Ascending aorta (tissue), 2 donors: ENCODE results near the gene TXNRD1. TPM values are rescaled to one million over a fixed set of nuclear protein-coding genes. Genes with fewer than 3 reads are reported as not detected.

Source experiments
- DNase-seq, 2 donors: peaks; one replicate each; pipeline ENCODE4 v3.0.0-alpha.2; 2019; ENCODE audit warnings: low spot score in 2 of 2
- H3K27ac ChIP-seq, 2 donors: fragments of 200-600 bp; sonication (generic); one replicate each; pipeline ENCODE4 v1.5.1; 2016 to 2017; ENCODE audit warnings: mild to moderate bottlenecking in 1 of 2
- H3K27me3 ChIP-seq: fragments of 200-600 bp; sonication (generic); one replicate; pipeline ENCODE4 v1.5.1; 2017
- H3K36me3 ChIP-seq, 2 donors: fragments of 200-600 bp; sonication (generic); one replicate each; pipeline ENCODE4 v1.5.1; 2016
- H3K4me1 ChIP-seq, 2 donors: fragments of 200-600 bp; sonication (generic); one replicate each; pipeline ENCODE4 v1.5.1; 2016 to 2017; ENCODE audit warnings: mild to moderate bottlenecking in 1 of 2
- H3K4me3 ChIP-seq, 2 donors: fragments of 200-600 bp; sonication (generic); one replicate each; pipeline ENCODE4 v1.5.1; 2016 to 2017; ENCODE audit warnings: mild to moderate bottlenecking in 1 of 2
- H3K9me3 ChIP-seq, 2 donors: fragments of 200-600 bp; sonication (generic); one replicate each; pipeline ENCODE4 v1.5.1; 2016
- intact Hi-C: fragments of 100-400 bp; cut with DNase I; formaldehyde crosslinking; loops from one replicate; pipeline ENCODE4 v1.15.1; 2023
- total RNA-seq: library from RNA; depleted of rRNA; stranded (reverse); fragments of >200 nt; gene quantifications from one replicate; pipeline ENCODE4 v1.1.0, GENCODE V29; 2016
- TF ChIP-seq, protein P1 (sequence below), 3 experiments: fragments of 200-600 bp in 2 of 3; fragments of 450-650 bp in 1 of 3; sonication (generic) in 2 of 3; IDR thresholded peaks; one replicate each; pipeline ENCODE4 v1.5.1; 2016 to 2019; ENCODE audit warnings: antibody characterized with exemption in 3 of 3, mild to moderate bottlenecking in 1 of 3, moderate library complexity in 1 of 3

TXNRD1 gene
- total RNA-seq, 1 donor from 2014 or later, result 67.4 TPM

DNA sequence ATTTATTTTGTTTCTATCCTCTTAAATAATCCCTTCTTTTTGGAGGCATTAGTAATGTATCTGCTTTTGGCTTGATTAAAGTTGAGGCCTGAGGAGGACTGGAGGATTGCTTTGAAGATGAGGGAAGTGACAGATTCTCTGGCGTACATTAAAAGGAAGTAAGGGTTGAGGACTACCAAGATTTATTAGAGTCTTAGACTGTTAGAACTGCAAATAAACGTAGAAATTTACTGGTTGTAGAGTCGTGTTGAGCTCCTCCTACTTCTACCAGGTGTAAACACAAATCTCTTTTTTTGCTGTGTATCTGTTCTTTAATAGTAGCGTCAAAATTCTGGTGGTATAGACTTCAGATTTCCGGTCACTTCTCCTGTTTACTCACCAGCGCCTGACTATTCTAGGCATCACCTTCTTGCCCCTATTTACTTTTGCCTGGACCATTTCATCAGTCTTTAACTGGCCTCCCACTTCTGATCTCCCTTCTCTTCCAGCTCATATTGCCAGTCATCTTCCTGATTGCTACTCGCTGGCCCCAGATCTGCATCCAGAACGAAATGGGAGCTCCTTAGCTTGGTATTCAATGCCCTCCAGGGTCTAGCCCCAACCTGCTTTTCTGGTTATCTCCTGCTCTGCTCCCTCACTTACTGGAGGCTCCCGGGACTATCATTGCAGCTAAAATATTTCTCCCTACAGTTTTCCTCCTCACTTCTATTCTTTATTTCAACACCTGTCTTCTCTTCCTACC, 79.5 kb downstream of the TXNRD1 start:
- Histone ChIP-seq H3K4me3 (peak overlapping the region; percentile 4 to 29), H3K27me3 (no peaks in the 10 kb centered on the region), H3K9me3 (no peaks in the 10 kb centered on the region), H3K4me1 (peaks cover 7 to 67% of the 10 kb centered on the region in 2 donors), H3K36me3 (peaks cover 27 to 82% of the 10 kb centered on the region in 2 donors), H3K27ac (peak overlapping the region; percentile 60 to 70)
- TF ChIP-seq, protein P1, sequence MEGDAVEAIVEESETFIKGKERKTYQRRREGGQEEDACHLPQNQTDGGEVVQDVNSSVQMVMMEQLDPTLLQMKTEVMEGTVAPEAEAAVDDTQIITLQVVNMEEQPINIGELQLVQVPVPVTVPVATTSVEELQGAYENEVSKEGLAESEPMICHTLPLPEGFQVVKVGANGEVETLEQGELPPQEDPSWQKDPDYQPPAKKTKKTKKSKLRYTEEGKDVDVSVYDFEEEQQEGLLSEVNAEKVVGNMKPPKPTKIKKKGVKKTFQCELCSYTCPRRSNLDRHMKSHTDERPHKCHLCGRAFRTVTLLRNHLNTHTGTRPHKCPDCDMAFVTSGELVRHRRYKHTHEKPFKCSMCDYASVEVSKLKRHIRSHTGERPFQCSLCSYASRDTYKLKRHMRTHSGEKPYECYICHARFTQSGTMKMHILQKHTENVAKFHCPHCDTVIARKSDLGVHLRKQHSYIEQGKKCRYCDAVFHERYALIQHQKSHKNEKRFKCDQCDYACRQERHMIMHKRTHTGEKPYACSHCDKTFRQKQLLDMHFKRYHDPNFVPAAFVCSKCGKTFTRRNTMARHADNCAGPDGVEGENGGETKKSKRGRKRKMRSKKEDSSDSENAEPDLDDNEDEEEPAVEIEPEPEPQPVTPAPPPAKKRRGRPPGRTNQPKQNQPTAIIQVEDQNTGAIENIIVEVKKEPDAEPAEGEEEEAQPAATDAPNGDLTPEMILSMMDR (IDR thresholded peaks at IDR 0.05), result no peak
- intact Hi-C loops, result no loop called here
- DNase-seq, result no peak

DNA sequence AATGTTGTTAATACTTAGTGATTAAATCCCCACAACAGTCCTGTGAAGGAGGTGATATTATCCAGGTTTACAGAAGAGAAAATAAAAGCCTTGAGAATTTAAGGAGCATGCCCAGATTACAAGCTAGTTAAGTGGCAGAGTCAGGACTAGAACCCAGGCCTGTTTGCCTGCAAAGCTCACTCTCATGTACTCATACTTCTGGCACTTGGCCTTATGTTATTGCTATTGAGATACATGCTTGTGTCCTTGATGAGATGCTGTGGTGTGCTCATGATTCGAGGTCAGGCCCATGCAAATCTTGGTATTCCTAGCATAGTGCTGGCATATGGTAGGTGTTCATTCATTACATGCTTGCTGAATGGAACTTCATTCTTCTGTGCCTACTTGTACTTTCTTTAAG, 80.4 kb downstream of the TXNRD1 start:
- TF ChIP-seq, protein P1 (IDR thresholded peaks at IDR 0.05), result no peak
- H3K4me3 ChIP-seq, result peak overlapping the region in 1 of 2 donors; percentile 29
- peaks cover 7 to 67% of the 10 kb centered on the region in 2 donors for H3K4me1 ChIP-seq
- no peaks in the 10 kb centered on the region for H3K9me3 ChIP-seq
- H3K36me3 ChIP-seq, result peaks cover 31 to 88% of the 10 kb centered on the region in 2 donors
- no peak for DNase-seq
- H3K27ac ChIP-seq, result peak overlapping the region; percentile 60 to 70
- intact Hi-C loops, result no loop called here
- H3K27me3 ChIP-seq, result no peaks in the 10 kb centered on the region

DNA sequence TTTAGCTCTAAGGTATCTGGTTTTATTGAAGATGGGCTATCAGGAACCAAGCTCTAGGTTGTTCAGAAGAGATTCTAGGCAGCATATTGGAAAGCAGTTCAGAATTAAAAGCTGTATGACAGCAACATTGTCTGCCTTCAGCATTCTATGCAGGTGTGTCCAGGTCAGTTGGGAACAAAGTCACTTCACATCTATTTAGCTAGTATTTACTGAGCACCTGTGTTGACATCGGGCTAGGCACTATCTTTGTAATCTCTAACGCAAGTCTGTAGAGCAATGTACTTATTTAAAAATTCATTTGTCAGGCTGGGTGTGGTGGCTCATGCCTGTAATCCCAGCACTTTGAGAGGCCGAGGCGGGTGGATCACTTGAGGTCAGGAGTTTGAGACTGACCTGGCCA, 81.1 kb downstream of the TXNRD1 start:
- Histone ChIP-seq H3K27ac (peak overlapping the region in 1 of 2 donors; percentile 70), H3K36me3 (peaks cover 29 to 80% of the 10 kb centered on the region in 2 donors)

DNA sequence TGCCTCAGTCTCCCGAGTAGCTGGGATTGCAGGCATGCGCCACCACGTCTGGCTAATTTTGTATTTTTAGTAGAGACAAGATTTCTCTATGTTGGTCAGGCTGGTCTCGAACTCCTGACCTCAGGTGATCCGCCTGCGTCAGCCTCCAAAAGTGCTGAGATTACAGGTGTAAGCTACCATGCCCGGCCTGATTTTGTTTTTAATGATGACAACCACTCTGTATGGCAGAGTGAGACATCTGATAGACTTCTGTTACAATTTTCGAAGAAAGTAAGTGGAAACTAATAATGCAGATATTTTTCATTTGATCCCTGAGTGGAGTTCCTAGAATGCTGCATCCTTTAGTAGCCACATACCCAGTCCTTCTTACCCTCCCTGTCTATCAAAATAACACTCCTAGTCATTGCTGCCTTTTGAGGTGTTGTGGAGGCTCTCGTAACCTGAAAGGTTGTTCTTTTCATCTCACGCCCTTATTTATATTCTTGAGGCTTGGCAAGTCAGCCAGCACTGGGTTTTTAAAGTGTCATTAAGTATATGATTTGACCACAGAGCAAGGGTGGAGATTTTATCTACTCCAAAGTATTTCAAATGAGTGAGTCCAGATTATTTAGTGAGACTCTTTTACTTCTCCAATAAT, 82.0 kb downstream of the TXNRD1 start:
- H3K27me3 ChIP-seq, result no peaks in the 10 kb centered on the region
- TF ChIP-seq, protein P1 (IDR thresholded peaks at IDR 0.05), result no peak
- H3K36me3 ChIP-seq, result peaks cover 22 to 72% of the 10 kb centered on the region in 2 donors
- intact Hi-C loops, result no loop called here
- H3K27ac ChIP-seq, result no peak overlapping the region
- H3K4me3 ChIP-seq, result no peak overlapping the region
- DNase-seq, result no peak
- H3K4me1 ChIP-seq, result peaks cover 10 to 64% of the 10 kb centered on the region in 2 donors
- H3K9me3 ChIP-seq, result no peaks in the 10 kb centered on the region

More for the DNA sequence above, 81.1 kb downstream of the TXNRD1 start:
- Histone ChIP-seq H3K27me3 (no peaks in the 10 kb centered on the region), H3K4me3 (peak overlapping the region in 1 of 2 donors; percentile 9), H3K9me3 (no peaks in the 10 kb centered on the region), H3K4me1 (peaks cover 8 to 70% of the 10 kb centered on the region in 2 donors)
- TF ChIP-seq, protein P1 (IDR thresholded peaks at IDR 0.05), result no peak
- no peak for DNase-seq
- intact Hi-C loops, result no loop called here

DNA sequence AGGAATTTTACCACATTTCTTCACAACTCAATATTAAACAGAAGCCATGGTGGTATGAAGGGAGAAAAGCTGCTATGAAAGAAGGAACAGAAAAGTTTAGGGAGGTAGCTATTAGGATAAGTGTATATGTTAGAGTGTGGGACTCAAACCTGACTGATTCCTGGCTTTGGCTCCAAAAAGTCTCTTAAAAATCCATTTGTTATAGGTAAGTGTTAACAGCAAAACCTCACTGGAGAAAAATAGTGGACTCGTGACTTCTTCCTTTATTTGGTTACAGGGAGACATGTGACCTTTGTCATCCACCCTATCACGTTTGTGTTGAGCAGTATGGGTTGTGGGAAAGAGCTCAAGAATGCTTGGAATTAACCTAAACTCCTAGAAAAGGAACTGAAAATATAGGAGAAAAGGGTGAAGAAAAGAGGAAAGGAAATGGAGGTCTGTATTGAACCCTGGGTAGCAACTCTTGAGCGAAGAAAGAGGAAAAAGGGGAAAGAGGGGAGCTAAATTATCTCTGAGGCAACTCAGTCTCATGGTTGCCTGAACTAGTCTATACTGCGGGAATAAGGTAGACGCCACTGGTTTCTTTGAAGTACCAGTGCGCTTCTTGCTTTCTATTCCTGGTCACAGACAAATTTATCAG, 84.4 kb downstream of the TXNRD1 start:
- Histone ChIP-seq H3K9me3 (no peaks in the 10 kb centered on the region), H3K27ac (peak overlapping the region; percentile 41 to 43), H3K4me1 (peaks cover 15 to 57% of the 10 kb centered on the region in 2 donors), H3K36me3 (peaks cover 18 to 48% of the 10 kb centered on the region in 2 donors), H3K4me3 (no peak overlapping the region), H3K27me3 (no peaks in the 10 kb centered on the region)
- DNase-seq, result no peak
- intact Hi-C loops, result loop anchor here (5.0 kb wide), 1 partner anchor 83 kb away; the partner anchor contains the start of gene TXNRD1
- TF ChIP-seq, protein P1 (IDR thresholded peaks at IDR 0.05), result no peak
